Psoas muscle (tissue), 8 donors: ENCODE results near the gene CACNB1. TPM values are rescaled to one million over a fixed set of nuclear protein-coding genes. Genes with fewer than 3 reads are reported as not detected.
A peak's percentile ranks its signal among the peaks of the same experiment; 100 is the strongest.

ENCODE experiments used
- ATAC-seq, 4 donors: fragments of 200-7000 bp; cut with Tn5 transposase; one replicate each; pipeline ENCODE4 v1.9.1; 2020; ENCODE audit warnings: moderate library complexity in 3 of 4, mild to moderate bottlenecking in 2 of 4
- DNase-seq, 2 donors: peaks; one replicate each; pipeline ENCODE4 v3.0.0-alpha.2; 2020
- H3K27ac ChIP-seq: fragments of 200-600 bp; one replicate; pipeline ENCODE4 v1.8.0; 2022
- H3K27me3 ChIP-seq, 3 donors: fragments of 200-600 bp in 1 of 3; one replicate each; pipeline versions ENCODE4 v1.6.1 to v1.8.0; 2013 to 2022; ENCODE audit warnings: low read length in 2 of 3, mild to moderate bottlenecking in 2 of 3, moderate library complexity in 1 of 3; ENCODE audit not compliant: insufficient read depth in 3 of 3
- H3K36me3 ChIP-seq, 2 donors: fragments of 200-600 bp in 1 of 2; one replicate each; pipeline versions ENCODE4 v1.6.1 to v1.8.0; 2013 to 2022; ENCODE audit warnings: low read depth in 1 of 2, mild to moderate bottlenecking in 1 of 2, moderate library complexity in 1 of 2; ENCODE audit not compliant: insufficient read depth in 1 of 2
- H3K4me1 ChIP-seq: fragments of 200-600 bp; one replicate; pipeline ENCODE4 v1.8.0; 2022
- H3K4me3 ChIP-seq: fragments of 200-600 bp; one replicate; pipeline ENCODE4 v1.8.0; 2022; ENCODE audit warnings: mild to moderate bottlenecking
- H3K9me3 ChIP-seq: fragments of 200-600 bp; one replicate; pipeline ENCODE4 v1.8.0; 2022
- CTCF ChIP-seq: fragments of 200-600 bp; IDR thresholded peaks from one replicate; pipeline ENCODE4 v1.8.0; 2022; ENCODE audit warnings: antibody characterized with exemption
- WGBS, 3 donors: extraction: QIAGEN DNeasy Blood & Tissue Kit; methylation state at CpG; one replicate each; pipeline versions ENCODE4 v1.1.6 to v1.1.7; 2013; 5-methylcytosine and 5-hydroxymethylcytosine counted together
- intact Hi-C, 2 donors: fragments of 100-400 bp; cut with DNase I; formaldehyde crosslinking; loops; one replicate each; pipeline versions ENCODE4 v1.11.0 to v1.14.2; 2022
- polyA plus RNA-seq, 3 donors: library from polyadenylated mRNA; stranded (reverse); fragments of 200-250 nt; gene quantifications; one replicate each; pipeline ENCODE4 v1.2.3, GENCODE V29; 2013
- total RNA-seq, 4 donors: library from RNA; stranded (reverse); fragmentation: NEBNext Ultra II Directional in 2 of 4; extraction: Animal tissue kit (Norgen Biotek cat#: 25700) in 2 of 4; gene quantifications; one replicate each; pipeline versions ENCODE4 v1.2.1 to v1.2.4, GENCODE V29; 2021 to 2023
- donor health status: healthy with polysubstance abuse.
- donor health status: DM: no; HTN: no; CAD: no; lungs with moderate emphysema.
- donor health status: Bipolar disorder and iron deficiency.
- donor health status: healthy.
- donor health status: DM: yes; HTN: yes; CAD: no.
- donor health status: DM: no; HTN: no; CAD: no.
- donor health status: DM: no; HTN: no; CAD: no.
- donor health status: DM: yes; HTN: yes; CAD: no.

The CACNB1 gene
- total and polyA plus RNA-seq, 7 donors: 88.2 to 274 (median 209) TPM

- WGBS, 3 donors: 58 to 60% (median 58%) methylated on average over 2 of the region's 2 CpGs
- Histone ChIP-seq H3K4me3 (no peak overlapping the region), H3K27ac (no peak overlapping the region), H3K36me3 (no peaks in the 10 kb centered on the region), H3K9me3 (no peaks in the 10 kb centered on the region), H3K4me1 (peaks cover 9% of the 10 kb centered on the region), H3K27me3 (no peaks in the 10 kb centered on the region)
- intact Hi-C loops: loop anchor here in 1 of 2 donors (10.0 kb wide), 1 partner anchor 73 kb away; no protein-coding TSS in a partner anchor
- no peak for DNase-seq
- no peak for TF ChIP-seq CTCF
- ATAC-seq: no peak
Measured at GRCh38 chr17:39161962-39162361, 35.5 kb downstream of the CACNB1 start.

DNA sequence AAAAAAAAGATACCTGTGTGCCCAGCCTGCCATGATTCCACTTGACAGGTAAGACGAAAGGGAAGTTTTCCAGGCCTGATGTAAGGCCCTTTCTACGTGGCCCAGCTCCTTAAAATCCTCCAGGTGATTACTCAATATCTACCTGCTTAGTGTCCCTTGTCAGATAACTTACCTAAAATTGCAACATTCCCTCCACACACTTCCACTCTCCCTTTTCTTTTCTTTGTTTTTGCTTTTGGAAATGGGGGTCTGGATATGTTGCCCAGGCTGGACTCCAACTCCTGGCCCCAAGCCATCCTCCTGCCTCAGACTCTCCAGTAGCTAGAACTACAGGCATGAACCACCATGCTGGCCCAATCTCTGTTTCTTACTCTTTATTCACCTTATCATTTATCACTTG is 38.8 kb downstream of the CACNB1 start:
- WGBS, 3 donors: 94 to 98% (median 96%) methylated on average over 2 of the region's 2 CpGs
- Histone ChIP-seq H3K4me3 (no peak overlapping the region), H3K27me3 (no peaks in the 10 kb centered on the region), H3K36me3 (no peaks in the 10 kb centered on the region), H3K9me3 (no peaks in the 10 kb centered on the region), H3K4me1 (no peaks in the 10 kb centered on the region), H3K27ac (no peak overlapping the region)
- DNase-seq (no peak), ATAC-seq (no peak)
- intact Hi-C loops: loop anchor here in 1 of 2 donors (10.0 kb wide), 1 partner anchor 294 kb away; no protein-coding TSS in a partner anchor
- TF ChIP-seq CTCF: no peak

DNA sequence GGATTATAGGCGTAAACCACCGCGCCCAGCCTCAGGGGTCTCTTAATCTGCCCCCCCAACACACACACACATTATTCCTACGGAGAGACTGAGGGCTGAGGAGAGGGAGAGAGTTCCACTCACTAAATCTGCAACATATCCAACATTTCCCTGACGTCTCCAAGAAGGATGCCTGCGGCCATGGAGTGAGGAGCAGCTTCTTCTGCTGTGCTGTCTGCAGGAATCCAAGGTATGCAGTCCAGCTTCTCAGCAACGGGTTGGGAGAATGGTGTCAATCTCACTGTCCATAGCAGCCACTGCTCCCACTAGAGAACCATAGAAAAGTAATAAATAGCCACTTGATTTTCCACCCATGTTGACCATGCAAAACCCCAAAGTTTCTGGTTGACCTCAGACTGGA is 41.0 kb downstream of the CACNB1 start:
- Histone ChIP-seq H3K27ac (no peak overlapping the region), H3K9me3 (no peaks in the 10 kb centered on the region), H3K4me3 (no peak overlapping the region), H3K4me1 (peaks cover 6% of the 10 kb centered on the region), H3K36me3 (no peaks in the 10 kb centered on the region), H3K27me3 (peaks cover 0 to 4% (median 0%) of the 10 kb centered on the region in 3 donors)
- DNase-seq (no peak), ATAC-seq (no peak)
- 60 to 66% (median 63%) methylated on average over 7 of the region's 7 CpGs for whole genome bisulfite sequencing, 3 donors
- intact Hi-C loops: loop anchor here in 1 of 2 donors (10.0 kb wide), 1 partner anchor 292 kb away; no protein-coding TSS in a partner anchor
- TF ChIP-seq CTCF: no peak

GRCh38 chr17:39155654-39156053 is 41.8 kb downstream of the CACNB1 start:
- intact Hi-C loops: loop anchor here in 1 of 2 donors (10.0 kb wide), 1 partner anchor 291 kb away; no protein-coding TSS in a partner anchor
- no peak for ATAC-seq
- H3K4me1 ChIP-seq: peaks cover 6% of the 10 kb centered on the region
- no peak for TF ChIP-seq CTCF
- no peaks in the 10 kb centered on the region for H3K36me3 ChIP-seq
- H3K9me3 ChIP-seq: no peaks in the 10 kb centered on the region
- WGBS, 3 donors: 38 to 39% (median 38%) methylated on average over 2 of the region's 2 CpGs
- H3K4me3 ChIP-seq: no peak overlapping the region
- no peak overlapping the region for H3K27ac ChIP-seq
- peaks cover 0 to 12% (median 6%) of the 10 kb centered on the region in 3 donors for H3K27me3 ChIP-seq
- DNase-seq: no peak

- intact Hi-C loops: loop anchor here (1.0 to 10.0 kb wide), 7 partner anchors 85 to 401 kb away; partner anchors contain the start of gene PSMB3 (in 1 of the 2)
- TF ChIP-seq CTCF: peak; percentile 5
- H3K4me3 ChIP-seq: peak overlapping the region; percentile 84
- H3K9me3 ChIP-seq: no peaks in the 10 kb centered on the region
- peaks cover 6% of the 10 kb centered on the region for H3K4me1 ChIP-seq
- no peaks in the 10 kb centered on the region for H3K36me3 ChIP-seq
- DNase-seq: peak; percentile 85 to 95
- peak overlapping the region; percentile 81 for H3K27ac ChIP-seq
- peak; percentile 82 to 90 (median 84) for ATAC-seq
- WGBS, 3 donors: 0 to 1% (median 0%) methylated on average over 16 of the region's 16 CpGs
- H3K27me3 ChIP-seq: peaks cover 0 to 21% (median 6%) of the 10 kb centered on the region in 3 donors
Measured at GRCh38 chr17:39153599-39154051, 43.8 kb downstream of the CACNB1 start.
